ENCODE measurements around the gene POU3F3.

POU3F3 gene

DNA sequence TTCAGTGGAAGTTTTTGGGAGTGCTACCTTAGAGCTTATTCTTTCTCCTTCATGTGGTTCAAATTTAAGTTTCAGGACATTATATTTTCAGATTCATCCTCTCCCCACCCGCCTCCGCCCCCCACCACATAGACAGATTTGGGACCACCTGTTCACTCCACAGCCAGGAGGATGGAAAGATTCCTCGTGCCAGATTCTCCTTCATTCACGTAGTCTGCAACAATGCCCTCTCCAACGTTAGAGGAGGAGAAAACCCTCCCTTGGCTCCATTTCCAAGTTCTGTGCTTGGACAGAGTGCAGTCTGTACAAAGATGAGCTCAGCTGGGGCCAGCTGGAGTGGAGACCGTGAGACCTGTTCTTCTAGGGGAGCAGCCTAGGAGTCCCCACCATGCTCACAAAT is 26.2 kb downstream of the POU3F3 start:
- TF ChIP-seq EZH2phosphoT487 (IDR thresholded peaks at IDR 0.05; ENCODE audit: borderline replicate concordance) (no peak), CTCF (conservative IDR thresholded peaks at IDR 0.05; ENCODE audit: low read length) (no peak)
- Histone ChIP-seq H3K9me3 (ENCODE audit: insufficient read depth, low read depth, low read length) (no peaks in the 10 kb centered on the region), H3K9me2 (replicated peaks; ENCODE audit: low read depth, low read length) (no peaks in the 10 kb centered on the region), H4K20me1 (ENCODE audit: insufficient read depth, low read length, poor library complexity, severe bottlenecking) (no peaks in the 10 kb centered on the region), H3K4me2 (ENCODE audit: low read depth, low read length, poor library complexity, severe bottlenecking) (no peak overlapping the region), H3K9ac (ENCODE audit: low read depth, low read length, poor library complexity, severe bottlenecking) (no peak overlapping the region), H3K79me2 (ENCODE audit: insufficient read depth, low read length) (no peaks in the 10 kb centered on the region), H3K4me1 (ENCODE audit: insufficient read depth, low read length, poor library complexity, severe bottlenecking) (no peaks in the 10 kb centered on the region), H2AFZ (ENCODE audit: low read length) (no peak overlapping the region), H3K36me3 (ENCODE audit: insufficient read depth, low read length) (no peaks in the 10 kb centered on the region), H3F3A (ENCODE audit: low read depth) (no peaks in the 10 kb centered on the region), H3K4me3 (ENCODE audit: low read length, poor library complexity, severe bottlenecking) (no peak overlapping the region), H3K27me3 (ENCODE audit: insufficient read depth, low read length, poor library complexity, severe bottlenecking) (no peaks in the 10 kb centered on the region)

DNA sequence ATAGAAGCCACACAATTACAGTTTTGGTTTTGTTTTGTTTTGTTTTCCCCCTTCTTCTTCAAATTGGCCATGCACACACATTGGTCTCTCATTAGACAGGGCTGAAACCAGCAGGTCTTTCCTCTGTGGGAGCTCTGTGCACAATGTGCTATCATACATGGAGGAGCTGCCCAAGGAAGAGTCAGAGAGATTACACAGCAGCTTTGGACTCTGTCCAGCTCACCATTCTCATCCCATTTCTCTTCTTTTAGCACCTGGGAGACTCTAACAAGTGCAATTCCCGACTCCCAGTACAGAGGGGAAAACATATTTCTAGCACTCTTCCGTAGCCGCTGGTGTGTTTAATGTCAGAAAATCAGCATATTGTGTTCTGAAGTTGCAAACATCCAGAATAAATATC is 29.4 kb downstream of the POU3F3 start:
- Histone ChIP-seq H2AFZ (ENCODE audit: low read length) (no peak overlapping the region), H3K9me3 (ENCODE audit: insufficient read depth, low read depth, low read length) (no peaks in the 10 kb centered on the region), H3K4me1 (ENCODE audit: insufficient read depth, low read length, poor library complexity, severe bottlenecking) (peaks cover 4% of the 10 kb centered on the region), H3K79me2 (ENCODE audit: insufficient read depth, low read length) (no peaks in the 10 kb centered on the region), H3K4me2 (ENCODE audit: low read depth, low read length, poor library complexity, severe bottlenecking) (no peak overlapping the region), H3K4me3 (ENCODE audit: low read length, poor library complexity, severe bottlenecking) (no peak overlapping the region), H3K27me3 (ENCODE audit: insufficient read depth, low read length, poor library complexity, severe bottlenecking) (no peaks in the 10 kb centered on the region), H3F3A (ENCODE audit: low read depth) (no peaks in the 10 kb centered on the region), H3K9me2 (replicated peaks; ENCODE audit: low read depth, low read length) (no peaks in the 10 kb centered on the region), H3K9ac (ENCODE audit: low read depth, low read length, poor library complexity, severe bottlenecking) (no peak overlapping the region), H3K36me3 (ENCODE audit: insufficient read depth, low read length) (no peaks in the 10 kb centered on the region), H4K20me1 (ENCODE audit: insufficient read depth, low read length, poor library complexity, severe bottlenecking) (no peaks in the 10 kb centered on the region)
- TF ChIP-seq EZH2phosphoT487 (IDR thresholded peaks at IDR 0.05; ENCODE audit: borderline replicate concordance) (no peak), CTCF (conservative IDR thresholded peaks at IDR 0.05; ENCODE audit: low read length) (no peak)

DNA sequence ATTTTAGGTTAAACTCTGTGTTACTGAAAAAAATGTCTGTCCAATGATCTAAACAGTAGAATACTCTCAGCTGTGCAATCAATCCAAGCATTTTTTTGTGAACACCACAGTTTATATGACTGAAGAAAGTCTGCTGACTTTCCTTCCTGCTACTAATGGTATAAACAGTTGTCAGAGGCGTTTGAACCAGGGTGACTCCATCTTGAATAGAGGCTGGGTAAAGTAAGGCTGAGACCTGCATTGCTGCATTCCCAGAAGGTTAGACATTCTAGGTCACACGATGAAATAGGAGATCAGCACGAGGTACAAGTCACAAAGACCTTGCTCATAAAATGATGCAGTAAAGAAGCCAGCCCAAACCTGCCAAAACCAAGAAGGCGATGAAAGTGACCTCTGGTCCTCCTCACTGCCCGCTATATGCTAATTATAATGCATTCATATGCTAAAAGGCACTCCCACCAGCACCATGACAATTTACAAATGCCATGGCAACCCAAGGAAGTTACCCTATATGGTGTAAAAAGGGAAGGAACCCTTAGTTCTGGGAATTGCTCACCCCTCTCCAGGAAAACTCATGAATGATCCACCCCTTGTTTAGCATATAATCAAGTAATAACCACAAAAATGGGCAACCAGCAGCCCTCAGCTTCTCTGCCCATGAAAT is 31.3 kb downstream of the POU3F3 start:
- Histone ChIP-seq H3K79me2 (ENCODE audit: insufficient read depth, low read length) (no peaks in the 10 kb centered on the region), H2AFZ (ENCODE audit: low read length) (no peak overlapping the region), H3K4me3 (ENCODE audit: low read length, poor library complexity, severe bottlenecking) (no peak overlapping the region), H3K9me3 (ENCODE audit: insufficient read depth, low read depth, low read length) (no peaks in the 10 kb centered on the region), H3K36me3 (ENCODE audit: insufficient read depth, low read length) (no peaks in the 10 kb centered on the region), H3F3A (ENCODE audit: low read depth) (no peaks in the 10 kb centered on the region), H3K4me1 (ENCODE audit: insufficient read depth, low read length, poor library complexity, severe bottlenecking) (peaks cover 15% of the 10 kb centered on the region), H3K9ac (ENCODE audit: low read depth, low read length, poor library complexity, severe bottlenecking) (no peak overlapping the region), H3K4me2 (ENCODE audit: low read depth, low read length, poor library complexity, severe bottlenecking) (no peak overlapping the region), H3K27me3 (ENCODE audit: insufficient read depth, low read length, poor library complexity, severe bottlenecking) (no peaks in the 10 kb centered on the region), H4K20me1 (ENCODE audit: insufficient read depth, low read length, poor library complexity, severe bottlenecking) (no peaks in the 10 kb centered on the region), H3K9me2 (replicated peaks; ENCODE audit: low read depth, low read length) (no peaks in the 10 kb centered on the region)
- TF ChIP-seq EZH2phosphoT487 (IDR thresholded peaks at IDR 0.05; ENCODE audit: borderline replicate concordance), result no peak
- no peak for TF ChIP-seq CTCF (conservative IDR thresholded peaks at IDR 0.05; ENCODE audit: low read length)
